ENCODE results near the gene CERCAM.

Gene CERCAM

DNA sequence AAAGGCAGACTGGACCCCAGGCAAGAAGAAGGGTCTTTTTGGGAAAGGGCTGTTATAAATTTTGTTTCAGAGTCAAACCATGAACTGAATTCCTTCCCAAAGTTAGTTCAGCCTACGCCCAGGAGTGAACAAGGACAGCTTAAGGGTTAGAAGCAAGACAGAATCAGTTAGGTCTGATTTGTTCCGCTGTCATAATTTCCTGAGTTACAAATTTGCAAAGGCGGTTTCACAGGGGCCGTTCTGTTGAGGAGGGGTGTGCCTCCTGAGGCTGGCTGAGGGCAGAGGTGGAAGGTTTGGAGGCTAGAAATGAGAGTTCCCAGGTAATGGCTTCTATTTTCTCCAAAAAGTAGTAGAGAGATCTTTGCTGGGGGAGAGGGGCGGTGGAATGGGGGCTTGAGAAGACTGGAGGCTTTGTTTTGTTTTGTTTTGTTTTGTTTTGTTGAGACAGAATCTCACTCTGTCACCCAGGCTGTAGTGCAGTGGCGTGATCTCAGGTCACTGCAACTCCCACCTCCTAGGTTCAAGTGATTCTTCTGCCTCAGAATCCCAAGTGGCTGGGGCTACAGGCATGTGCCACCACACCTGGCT, 4.1 kb upstream of the CERCAM start:
- Histone ChIP-seq H3K27me3 (ENCODE audit: insufficient read depth, low read length, poor library complexity, severe bottlenecking) (no peaks in the 10 kb centered on the region), H3K9me2 (replicated peaks; ENCODE audit: low read depth, low read length) (no peaks in the 10 kb centered on the region)

DNA sequence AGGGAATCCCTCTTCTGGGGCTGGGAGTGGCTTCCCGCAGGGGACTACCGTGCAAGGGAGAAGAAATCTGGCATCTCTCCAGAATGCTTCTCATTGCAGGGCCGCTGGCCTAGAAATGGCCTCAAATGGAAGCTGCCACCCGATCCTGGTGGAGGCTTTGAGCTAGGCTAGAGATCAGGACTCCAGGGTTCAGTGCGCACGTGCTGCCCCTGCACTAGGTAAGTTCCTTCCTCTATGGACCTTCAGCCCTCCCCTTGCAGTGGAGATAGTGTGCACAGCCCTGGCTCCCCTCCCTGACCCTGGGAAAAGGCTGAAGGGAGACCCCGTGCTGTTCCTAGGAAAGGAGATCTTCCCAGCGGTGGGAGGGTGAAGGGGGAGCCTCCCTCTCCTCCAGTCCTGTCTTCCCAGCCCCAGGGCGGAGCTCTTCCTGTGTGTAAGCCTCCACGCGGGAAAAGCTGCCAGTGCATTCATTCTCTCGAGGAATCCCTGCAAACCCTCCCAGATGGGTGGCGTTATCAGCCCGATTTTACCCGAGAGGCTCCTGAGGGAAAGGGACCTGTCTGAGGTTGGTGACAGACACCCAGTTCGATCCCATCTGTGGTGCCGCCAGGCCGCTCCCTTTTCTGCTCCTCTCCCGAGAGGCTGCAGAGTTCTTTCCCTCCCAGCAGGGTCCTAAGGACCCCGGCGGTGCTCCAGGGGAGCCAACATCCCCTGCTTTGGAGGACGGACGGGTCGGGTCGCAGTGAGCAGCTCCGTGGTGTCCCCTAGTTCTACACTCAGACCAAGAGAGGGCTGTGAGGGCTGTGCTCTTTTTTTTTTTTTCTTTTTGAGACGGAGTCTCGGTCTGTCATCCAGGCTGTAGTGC, 1.4 kb upstream of the CERCAM start:
- Histone ChIP-seq H3K4me1 (ENCODE audit: insufficient read depth, low read length, poor library complexity, severe bottlenecking) (peaks cover 13% of the 10 kb centered on the region), H4K20me1 (ENCODE audit: insufficient read depth, low read length, poor library complexity, severe bottlenecking) (no peaks in the 10 kb centered on the region), H2AFZ (ENCODE audit: low read length) (peak overlapping the region; percentile 100; the same call in 1 of the 2 replicates), H3K9ac (ENCODE audit: low read depth, low read length, poor library complexity, severe bottlenecking) (no peak overlapping the region), H3K36me3 (ENCODE audit: insufficient read depth, low read length) (no peaks in the 10 kb centered on the region), H3K4me3 (ENCODE audit: low read length, poor library complexity, severe bottlenecking) (no peak overlapping the region), H3K27me3 (ENCODE audit: insufficient read depth, low read length, poor library complexity, severe bottlenecking) (no peaks in the 10 kb centered on the region), H3F3A (ENCODE audit: low read depth) (no peaks in the 10 kb centered on the region), H3K79me2 (ENCODE audit: insufficient read depth, low read length) (no peaks in the 10 kb centered on the region), H3K4me2 (ENCODE audit: low read depth, low read length, poor library complexity, severe bottlenecking) (peak overlapping the region; percentile 78), H3K9me3 (ENCODE audit: insufficient read depth, low read depth, low read length) (no peaks in the 10 kb centered on the region), H3K9me2 (replicated peaks; ENCODE audit: low read depth, low read length) (no peaks in the 10 kb centered on the region)
- no peak for TF ChIP-seq EZH2phosphoT487 (IDR thresholded peaks at IDR 0.05; ENCODE audit: borderline replicate concordance)
- TF ChIP-seq, protein P1, sequence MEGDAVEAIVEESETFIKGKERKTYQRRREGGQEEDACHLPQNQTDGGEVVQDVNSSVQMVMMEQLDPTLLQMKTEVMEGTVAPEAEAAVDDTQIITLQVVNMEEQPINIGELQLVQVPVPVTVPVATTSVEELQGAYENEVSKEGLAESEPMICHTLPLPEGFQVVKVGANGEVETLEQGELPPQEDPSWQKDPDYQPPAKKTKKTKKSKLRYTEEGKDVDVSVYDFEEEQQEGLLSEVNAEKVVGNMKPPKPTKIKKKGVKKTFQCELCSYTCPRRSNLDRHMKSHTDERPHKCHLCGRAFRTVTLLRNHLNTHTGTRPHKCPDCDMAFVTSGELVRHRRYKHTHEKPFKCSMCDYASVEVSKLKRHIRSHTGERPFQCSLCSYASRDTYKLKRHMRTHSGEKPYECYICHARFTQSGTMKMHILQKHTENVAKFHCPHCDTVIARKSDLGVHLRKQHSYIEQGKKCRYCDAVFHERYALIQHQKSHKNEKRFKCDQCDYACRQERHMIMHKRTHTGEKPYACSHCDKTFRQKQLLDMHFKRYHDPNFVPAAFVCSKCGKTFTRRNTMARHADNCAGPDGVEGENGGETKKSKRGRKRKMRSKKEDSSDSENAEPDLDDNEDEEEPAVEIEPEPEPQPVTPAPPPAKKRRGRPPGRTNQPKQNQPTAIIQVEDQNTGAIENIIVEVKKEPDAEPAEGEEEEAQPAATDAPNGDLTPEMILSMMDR (conservative IDR thresholded peaks at IDR 0.05; ENCODE audit: low read length): no peak

More for the DNA sequence above, 4.1 kb upstream of the CERCAM start:
- Histone ChIP-seq H3K36me3 (ENCODE audit: insufficient read depth, low read length) (no peaks in the 10 kb centered on the region), H3F3A (ENCODE audit: low read depth) (no peaks in the 10 kb centered on the region), H3K4me3 (ENCODE audit: low read length, poor library complexity, severe bottlenecking) (no peak overlapping the region), H3K9ac (ENCODE audit: low read depth, low read length, poor library complexity, severe bottlenecking) (no peak overlapping the region), H4K20me1 (ENCODE audit: insufficient read depth, low read length, poor library complexity, severe bottlenecking) (no peaks in the 10 kb centered on the region), H3K4me2 (ENCODE audit: low read depth, low read length, poor library complexity, severe bottlenecking) (no peak overlapping the region), H3K4me1 (ENCODE audit: insufficient read depth, low read length, poor library complexity, severe bottlenecking) (peaks cover 8% of the 10 kb centered on the region), H3K9me3 (ENCODE audit: insufficient read depth, low read depth, low read length) (no peaks in the 10 kb centered on the region), H2AFZ (ENCODE audit: low read length) (no peak overlapping the region), H3K79me2 (ENCODE audit: insufficient read depth, low read length) (no peaks in the 10 kb centered on the region)
- TF ChIP-seq EZH2phosphoT487 (IDR thresholded peaks at IDR 0.05; ENCODE audit: borderline replicate concordance): no peak
- TF ChIP-seq, protein P1 (conservative IDR thresholded peaks at IDR 0.05; ENCODE audit: low read length): no peak

DNA sequence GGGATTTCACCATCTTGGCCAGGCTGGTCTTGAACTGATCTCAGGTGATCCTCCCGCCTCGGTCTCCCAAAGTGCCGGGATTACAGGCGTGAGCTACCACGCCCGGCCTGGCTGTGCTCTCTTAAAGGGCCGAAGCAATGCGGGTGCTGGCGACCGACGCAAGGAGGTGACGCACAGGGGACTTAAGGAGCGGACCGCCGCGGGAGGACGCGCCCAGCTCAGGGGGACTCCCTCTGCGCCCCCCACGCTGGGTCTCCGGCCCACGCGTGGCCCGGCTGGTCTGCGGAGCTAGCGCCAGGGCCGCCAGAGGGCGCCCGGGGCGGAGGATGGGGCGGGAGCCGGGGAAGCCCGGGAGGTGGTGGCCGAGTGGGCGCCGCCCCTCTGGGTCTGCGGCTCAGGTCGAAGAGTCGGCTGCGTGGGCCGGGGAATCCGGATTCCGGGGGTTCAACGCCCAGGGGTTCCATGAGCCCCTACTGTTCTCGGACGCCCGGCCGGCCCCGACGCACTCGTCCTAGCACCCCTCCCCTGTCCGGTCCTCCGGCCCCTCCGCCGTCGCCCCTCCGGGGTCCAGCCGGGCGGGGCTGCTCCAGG, 502 bp upstream of the CERCAM start:
- Histone ChIP-seq H3K9me2 (replicated peaks; ENCODE audit: low read depth, low read length) (no peaks in the 10 kb centered on the region), H3K9me3 (ENCODE audit: insufficient read depth, low read depth, low read length) (no peaks in the 10 kb centered on the region), H3K79me2 (ENCODE audit: insufficient read depth, low read length) (no peaks in the 10 kb centered on the region), H3K9ac (ENCODE audit: low read depth, low read length, poor library complexity, severe bottlenecking) (peak overlapping the region; percentile 78), H3F3A (ENCODE audit: low read depth) (no peaks in the 10 kb centered on the region), H4K20me1 (ENCODE audit: insufficient read depth, low read length, poor library complexity, severe bottlenecking) (no peaks in the 10 kb centered on the region), H3K4me2 (ENCODE audit: low read depth, low read length, poor library complexity, severe bottlenecking) (peak overlapping the region; percentile 78), H3K4me1 (ENCODE audit: insufficient read depth, low read length, poor library complexity, severe bottlenecking) (peaks cover 13% of the 10 kb centered on the region), H2AFZ (ENCODE audit: low read length) (peak overlapping the region; percentile 100), H3K27me3 (ENCODE audit: insufficient read depth, low read length, poor library complexity, severe bottlenecking) (no peaks in the 10 kb centered on the region), H3K4me3 (ENCODE audit: low read length, poor library complexity, severe bottlenecking) (peak overlapping the region; percentile 90), H3K36me3 (ENCODE audit: insufficient read depth, low read length) (no peaks in the 10 kb centered on the region)
- TF ChIP-seq, protein P1 (conservative IDR thresholded peaks at IDR 0.05; ENCODE audit: low read length): peak; percentile 79
- TF ChIP-seq EZH2phosphoT487 (IDR thresholded peaks at IDR 0.05; ENCODE audit: borderline replicate concordance): no peak
